GM12878 (cell line): ENCODE results near the gene ECHDC1. TPM values are rescaled to one million over a fixed set of nuclear protein-coding genes. Genes with fewer than 3 reads are reported as not detected.

ENCODE experiments used
- ATAC-seq: fragments of 200-7000 bp; cut with Tn5 transposase; 3 replicates; pipeline ENCODE4 v1.9.1; 2020; ENCODE audit warnings: mild to moderate bottlenecking, moderate library complexity
- BruUV-seq: library from RNA; stranded (reverse); fragments of 400-500 nt; replicated peaks from 2 replicates; lab custom pipeline; 2021; lab: Mats Ljungman, UMichigan
- CTCF ChIA-PET: fragments of 300-600 bp; sonication (Branson Sonifier 250); formaldehyde crosslinking; extraction: SDS; loops from one replicate; lab custom pipeline; 2021; ENCODE audit warnings: inconsistent platforms; lab: Yijun Ruan, JAX
- POLR2A ChIA-PET: fragments of 350-600 bp; formaldehyde crosslinking; extraction: SDS; loops from one replicate; lab custom pipeline; 2021; ENCODE audit warnings: inconsistent platforms; lab: Charles Lee
- RAD21 ChIA-PET: fragments of 300-600 bp; sonication (Branson Sonifier 250); formaldehyde crosslinking; loops from one replicate; lab custom pipeline; 2023; ENCODE audit warnings: antibody characterized with exemption; ENCODE audit not compliant: unreplicated experiment; lab: Charles Lee
- SMC1A ChIA-PET: fragments of 300-600 bp; sonication (Branson Sonifier 250); formaldehyde crosslinking; loops from one replicate; lab custom pipeline; 2023; ENCODE audit not compliant: unreplicated experiment, uncharacterized antibody; lab: Charles Lee
- DNase-seq: peaks from one replicate; pipeline ENCODE4 v3.0.0-alpha.2; 2011; ENCODE audit warnings: low read depth, low spot score
- FAIRE-seq: peaks from 3 replicates; lab custom pipeline; 2011; peaks lifted over from hg19 to GRCh38; lab: Jason Lieb, UNC
- H2AFZ ChIP-seq: 2 replicates; pipeline ENCODE4 v1.6.0; 2011; ENCODE audit warnings: low read depth, low read length, control low read depth; ENCODE audit not compliant: control insufficient read depth
- H3K27ac ChIP-seq: 2 replicates; pipeline ENCODE4 v1.5.1; 2011; ENCODE audit warnings: control low read depth; ENCODE audit not compliant: control insufficient read depth, insufficient read depth
- H3K27me3 ChIP-seq, 2 experiments: replicated peaks in 1 of 2; 2 replicates each; pipeline versions ENCODE4 v1.6.0 to v1.6.1; 2011; ENCODE audit warnings: low read length in 1 of 2; ENCODE audit not compliant: control insufficient read depth in 2 of 2, insufficient read depth in 2 of 2
- H3K36me3 ChIP-seq, 2 experiments: 2 replicates each; pipeline ENCODE4 v1.5.1; 2011; ENCODE audit warnings: low read length in 1 of 2; ENCODE audit not compliant: control insufficient read depth in 2 of 2, insufficient read depth in 2 of 2
- H3K4me1 ChIP-seq: 2 replicates; pipeline ENCODE4 v1.6.1; 2011; ENCODE audit warnings: mild to moderate bottlenecking, low read length, moderate library complexity, mixed read lengths; ENCODE audit not compliant: control insufficient read depth, insufficient read depth
- H3K4me2 ChIP-seq: 2 replicates; pipeline ENCODE4 v1.6.0; 2011; ENCODE audit warnings: control low read depth; ENCODE audit not compliant: control insufficient read depth, insufficient read depth
- H3K4me3 ChIP-seq: fragments of 200-600 bp; sonication (generic); 2 replicates; pipeline ENCODE4 v1.5.1; 2016
- H3K79me2 ChIP-seq: 2 replicates; pipeline ENCODE4 v1.6.0; 2011; ENCODE audit warnings: low read length; ENCODE audit not compliant: control insufficient read depth, insufficient read depth
- H3K9ac ChIP-seq: 2 replicates; pipeline ENCODE4 v1.8.0; 2011; ENCODE audit warnings: low read length, control low read depth, mixed read lengths; ENCODE audit not compliant: control insufficient read depth, insufficient read depth
- H3K9me3 ChIP-seq: replicated peaks from 3 replicates; pipeline ENCODE4 v1.5.1; 2011; ENCODE audit warnings: mild to moderate bottlenecking, low read length; ENCODE audit not compliant: control insufficient read depth, insufficient read depth
- H4K20me1 ChIP-seq: 2 replicates; pipeline ENCODE4 v1.6.0; 2011; ENCODE audit not compliant: control insufficient read depth, insufficient read depth
- CBX3 ChIP-seq: fragments of 200-600 bp; sonication (generic); IDR thresholded peaks from 2 replicates; pipeline ENCODE4 v1.6.1; 2016; ENCODE audit warnings: low read depth, borderline replicate concordance
- EP300 ChIP-seq, 2 experiments: fragments of 150-350 bp in 1 of 2; IDR thresholded peaks; 2 replicates each; pipeline ENCODE4 v1.6.1; 2011 to 2012; ENCODE audit warnings: low read depth in 2 of 2, low read length in 2 of 2, borderline replicate concordance in 1 of 2, improper control_type of control experiment in 1 of 2, inconsistent platforms in 1 of 2; ENCODE audit not compliant: control insufficient read depth in 1 of 2
- ESRRA ChIP-seq: IDR thresholded peaks from 2 replicates; pipeline ENCODE4 v1.6.1; 2012; ENCODE audit warnings: mild to moderate bottlenecking, low read length, improper control_type of control experiment
- GABPA ChIP-seq: IDR thresholded peaks from 2 replicates; pipeline ENCODE4 v1.6.1; 2014; ENCODE audit warnings: antibody characterized with exemption, low read depth, mild to moderate bottlenecking, inconsistent platforms
- KAT2A ChIP-seq: conservative IDR thresholded peaks from 2 replicates; pipeline ENCODE4 v1.6.1; 2011; ENCODE audit warnings: low read depth, low read length; ENCODE audit not compliant: control insufficient read depth
- POU2F2 ChIP-seq: IDR thresholded peaks from 3 replicates; pipeline ENCODE4 v1.6.1; 2011; ENCODE audit warnings: low read depth, mild to moderate bottlenecking, low read length, borderline replicate concordance
- RELA ChIP-seq: fragments of 450-650 bp; IDR thresholded peaks from 2 replicates; pipeline ENCODE4 v1.8.0; 2014; ENCODE audit warnings: borderline replicate concordance; ENCODE audit not compliant: partially characterized antibody
- SP1 ChIP-seq: IDR thresholded peaks from one replicate; pipeline ENCODE4 v1.6.1; 2011; ENCODE audit warnings: low read depth, low read length
- WRNIP1 ChIP-seq: IDR thresholded peaks from 2 replicates; pipeline ENCODE4 v1.6.1; 2011; ENCODE audit warnings: low read depth, low read length, improper control_type of control experiment, borderline replicate concordance
- WGBS: methylation state at CpG from one replicate; pipeline ENCODE4 v1.1.6; 2016; ENCODE audit warnings: low lambda C conversion rate; ENCODE audit not compliant: insufficient replicate concordance, insufficient coverage; ENCODE audit errors: missing lambda C conversion rate; 5-methylcytosine and 5-hydroxymethylcytosine counted together
- in situ Hi-C: fragments of 300-500 bp; cut with MboI; formaldehyde crosslinking; loops from 9 replicates; pipeline ENCODE4 v1.14.3; 2018; ENCODE audit warnings: mixed read lengths
- intact Hi-C: fragments of 100-400 bp; cut with micrococcal nuclease; formaldehyde crosslinking; loops from one replicate; pipeline ENCODE4 v1.14.2; 2022; ENCODE audit not compliant: unreplicated experiment
- polyA plus RNA-seq, 11 experiments: library from polyadenylated mRNA; depleted of rRNA in 4 of 11; unstranded in 6 of 11; stranded (reverse) in 5 of 11; fragments of >200 nt; fragmentation: Nextera tagmentation in 4 of 11; fragmentation: Illumina TruSeq in 1 of 11; extraction: Ambion mirVana in 4 of 11; extraction: Trizol in 1 of 11; gene quantifications; 1 replicate in 1 of 11; 2 replicates in 10 of 11; pipeline versions ENCODE4 v1.2.1 to v1.2.3, GENCODE V29; 2011 to 2016; ENCODE audit warnings: inconsistent platforms in 2 of 11, missing spikeins in 2 of 11, low read depth in 1 of 11
- total RNA-seq, 4 experiments: library from RNA; depleted of rRNA in 3 of 4; stranded (reverse); fragments of >200 nt in 3 of 4; fragmentation: Illumina TruSeq in 1 of 4; extraction: Trizol in 1 of 4; gene quantifications; 2 replicates each; pipeline versions ENCODE4 v1.2.1 to v1.2.3, GENCODE V29; 2013 to 2021
- TF ChIP-seq, protein P1 (sequence below): IDR thresholded peaks from 2 replicates; pipeline ENCODE4 v1.6.1; 2011; ENCODE audit warnings: borderline replicate concordance, low read depth, mild to moderate bottlenecking, moderate library complexity, low read length; ENCODE audit not compliant: insufficient read depth, poor library complexity, severe bottlenecking

ECHDC1 gene
- total and polyA plus RNA-seq, 10 of the 15 experiments (the other 5 are each of a cell fraction or from before 2014, with no cell fraction given), result 46.2 to 111 (median 70.7) TPM

- RAD21 ChIA-PET, result no interaction called here
- no TSS peak for BruUV-seq
- WGBS, result 44% methylated on average over 6 of the region's 6 CpGs
- POLR2A ChIA-PET, result interaction anchor here (1.0 kb wide), 1 partner anchor 11 kb away, joined by 3 read pairs; the partner anchor contains the start of gene RNF146
- ATAC-seq, result no peak
- Histone ChIP-seq H3K9me3 (no peaks in the 10 kb centered on the region), H3K4me1 (no peaks in the 10 kb centered on the region), H3K4me2 (no peak overlapping the region), H3K36me3 (no peaks in the 10 kb centered on the region), H2AFZ (no peak overlapping the region), H3K9ac (no peak overlapping the region), H4K20me1 (no peaks in the 10 kb centered on the region), H3K4me3 (no peak overlapping the region), H3K27me3 (no peaks in the 10 kb centered on the region), H3K79me2 (no peaks in the 10 kb centered on the region), H3K27ac (no peak overlapping the region)
- intact Hi-C loops, result no loop called here
- DNase-seq, result no peak
- no peak for TF ChIP-seq RELA
- TF ChIP-seq POU2F2, result no peak
- TF ChIP-seq KAT2A, result no peak
- no peak for TF ChIP-seq ESRRA
- no peak for TF ChIP-seq EP300 (IDR thresholded peaks at IDR 0.05; ENCODE audit: borderline replicate concordance in 1 of 2, control insufficient read depth in 1 of 2, low read depth in 2 of 2, low read length in 2 of 2)
- no peak for TF ChIP-seq SP1
- TF ChIP-seq, protein P1, sequence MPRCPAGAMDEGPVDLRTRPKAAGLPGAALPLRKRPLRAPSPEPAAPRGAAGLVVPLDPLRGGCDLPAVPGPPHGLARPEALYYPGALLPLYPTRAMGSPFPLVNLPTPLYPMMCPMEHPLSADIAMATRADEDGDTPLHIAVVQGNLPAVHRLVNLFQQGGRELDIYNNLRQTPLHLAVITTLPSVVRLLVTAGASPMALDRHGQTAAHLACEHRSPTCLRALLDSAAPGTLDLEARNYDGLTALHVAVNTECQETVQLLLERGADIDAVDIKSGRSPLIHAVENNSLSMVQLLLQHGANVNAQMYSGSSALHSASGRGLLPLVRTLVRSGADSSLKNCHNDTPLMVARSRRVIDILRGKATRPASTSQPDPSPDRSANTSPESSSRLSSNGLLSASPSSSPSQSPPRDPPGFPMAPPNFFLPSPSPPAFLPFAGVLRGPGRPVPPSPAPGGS, result no peak
- no peak for TF ChIP-seq GABPA
- TF ChIP-seq CBX3, result no peak
- no peak for TF ChIP-seq WRNIP1
- no peak for FAIRE-seq
- CTCF ChIA-PET, result interaction anchor here (1.0 kb wide), 1 partner anchor 11 kb away, joined by 9 read pairs; the partner anchor contains the start of gene RNF146
- in situ Hi-C loops, result no loop called here
- SMC1A ChIA-PET, result no interaction called here
Observed at GRCh38 chr6:127255286-127255685, 88.1 kb downstream of the ECHDC1 start.
